ENCODE measurements around the gene FLNB. TPM values are rescaled to one million over a fixed set of nuclear protein-coding genes. Genes with fewer than 3 reads are reported as not detected.
"Not testable (repeated sequence)": the region's sequence is repeated elsewhere in the genome, so short reads cannot be mapped to it uniquely, and the experiment has no call there.

The FLNB gene
- total RNA-seq, 1 experiment from 2014 or later = 580 TPM

DNA sequence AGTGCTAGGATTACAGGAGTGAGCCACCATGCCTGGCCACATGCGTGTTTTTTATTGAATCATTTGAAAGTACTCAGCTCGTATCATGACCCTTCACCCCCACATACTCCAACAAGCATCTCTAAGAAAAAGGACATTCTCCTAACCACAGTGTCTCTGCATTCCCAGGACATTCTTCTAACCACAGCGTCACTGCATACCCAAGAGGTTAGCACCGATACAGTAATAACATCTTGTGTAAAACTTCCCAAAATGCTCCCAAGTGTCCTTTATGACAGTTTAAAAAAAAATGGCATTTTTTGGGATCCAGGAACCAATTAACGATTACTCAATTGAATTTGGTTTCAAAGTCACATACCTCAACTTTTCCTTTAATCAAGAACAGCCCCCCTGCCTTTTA lies 39.6 kb downstream of the FLNB start:
- CTCF ChIA-PET = interaction anchor here (1.3 to 1.6 kb wide), 2 partner anchors 24 to 85 kb away, joined by 3 to 4 read pairs; no protein-coding TSS in a partner anchor
- Mint-ChIP-seq H3K27ac (ENCODE audit: low read depth, unreplicated experiment) (peak overlapping the region; percentile 95), H3K27me3 (ENCODE audit: insufficient read depth, unreplicated experiment) (no peaks in the 10 kb centered on the region), H3K4me1 (ENCODE audit: insufficient read depth, unreplicated experiment) (peaks cover 59% of the 10 kb centered on the region), H3K4me3 (ENCODE audit: unreplicated experiment) (no peak overlapping the region), H3K9me3 (ENCODE audit: unreplicated experiment) (no peaks in the 10 kb centered on the region), H3K36me3 (ENCODE audit: insufficient read depth, unreplicated experiment) (peaks cover 7% of the 10 kb centered on the region)
- POLR2A ChIA-PET = interaction anchor here (0.7 to 8.2 kb wide), 9 partner anchors 7 to 76 kb away, joined by 3 to 98 read pairs (median 3); partner anchors contain the start of gene FLNB
- TF ChIP-seq, protein P1, sequence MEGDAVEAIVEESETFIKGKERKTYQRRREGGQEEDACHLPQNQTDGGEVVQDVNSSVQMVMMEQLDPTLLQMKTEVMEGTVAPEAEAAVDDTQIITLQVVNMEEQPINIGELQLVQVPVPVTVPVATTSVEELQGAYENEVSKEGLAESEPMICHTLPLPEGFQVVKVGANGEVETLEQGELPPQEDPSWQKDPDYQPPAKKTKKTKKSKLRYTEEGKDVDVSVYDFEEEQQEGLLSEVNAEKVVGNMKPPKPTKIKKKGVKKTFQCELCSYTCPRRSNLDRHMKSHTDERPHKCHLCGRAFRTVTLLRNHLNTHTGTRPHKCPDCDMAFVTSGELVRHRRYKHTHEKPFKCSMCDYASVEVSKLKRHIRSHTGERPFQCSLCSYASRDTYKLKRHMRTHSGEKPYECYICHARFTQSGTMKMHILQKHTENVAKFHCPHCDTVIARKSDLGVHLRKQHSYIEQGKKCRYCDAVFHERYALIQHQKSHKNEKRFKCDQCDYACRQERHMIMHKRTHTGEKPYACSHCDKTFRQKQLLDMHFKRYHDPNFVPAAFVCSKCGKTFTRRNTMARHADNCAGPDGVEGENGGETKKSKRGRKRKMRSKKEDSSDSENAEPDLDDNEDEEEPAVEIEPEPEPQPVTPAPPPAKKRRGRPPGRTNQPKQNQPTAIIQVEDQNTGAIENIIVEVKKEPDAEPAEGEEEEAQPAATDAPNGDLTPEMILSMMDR (IDR thresholded peaks at IDR 0.05; ENCODE audit: unreplicated experiment) = no peak
- no TSS peak for BruUV-seq (replicated peaks)
- peak; percentile 52 for DNase-seq (ENCODE audit: unreplicated experiment)
- intact Hi-C loops (cut with micrococcal nuclease) = no loop called here

DNA sequence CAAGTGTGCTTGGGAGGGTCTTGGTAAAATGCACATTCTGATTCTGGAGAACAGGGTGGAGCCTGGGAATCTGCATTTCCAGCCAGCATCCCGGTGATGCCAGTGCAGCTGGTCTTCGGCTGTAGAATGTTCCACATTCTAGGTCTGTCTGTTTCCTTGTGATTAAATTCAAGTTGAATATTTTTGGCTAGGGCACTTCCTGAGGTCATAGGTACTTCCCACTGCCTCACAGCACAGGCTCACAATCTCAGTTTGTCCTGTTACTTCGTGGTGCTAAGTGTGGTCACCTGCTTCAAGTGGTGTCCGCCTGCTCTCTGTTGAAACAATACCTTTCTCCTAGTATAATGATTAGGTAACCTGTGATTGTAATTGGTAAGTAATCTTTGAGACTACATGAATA lies 40.1 kb downstream of the FLNB start:
- CTCF ChIA-PET = interaction anchor here (0.8 to 1.6 kb wide), 5 partner anchors 16 to 86 kb away, joined by 3 to 7 read pairs (median 4); no protein-coding TSS in a partner anchor
- peak overlapping the region; percentile 95 for H3K27ac Mint-ChIP-seq (ENCODE audit: low read depth, unreplicated experiment)
- H3K4me1 Mint-ChIP-seq (ENCODE audit: insufficient read depth, unreplicated experiment) = peaks cover 58% of the 10 kb centered on the region
- no TSS peak for BruUV-seq (replicated peaks)
- H3K27me3 Mint-ChIP-seq (ENCODE audit: insufficient read depth, unreplicated experiment) = no peaks in the 10 kb centered on the region
- peaks cover 7% of the 10 kb centered on the region for H3K36me3 Mint-ChIP-seq (ENCODE audit: insufficient read depth, unreplicated experiment)
- TF ChIP-seq, protein P1 (IDR thresholded peaks at IDR 0.05; ENCODE audit: unreplicated experiment) = no peak
- no peaks in the 10 kb centered on the region for H3K9me3 Mint-ChIP-seq (ENCODE audit: unreplicated experiment)
- peak; percentile 37 for DNase-seq (ENCODE audit: unreplicated experiment)
- H3K4me3 Mint-ChIP-seq (ENCODE audit: unreplicated experiment) = no peak overlapping the region
- POLR2A ChIA-PET = interaction anchor here (1.1 to 8.2 kb wide), 10 partner anchors 8 to 70 kb away, joined by 3 to 98 read pairs (median 18); partner anchors contain the start of gene FLNB
- intact Hi-C loops (cut with micrococcal nuclease) = no loop called here

DNA sequence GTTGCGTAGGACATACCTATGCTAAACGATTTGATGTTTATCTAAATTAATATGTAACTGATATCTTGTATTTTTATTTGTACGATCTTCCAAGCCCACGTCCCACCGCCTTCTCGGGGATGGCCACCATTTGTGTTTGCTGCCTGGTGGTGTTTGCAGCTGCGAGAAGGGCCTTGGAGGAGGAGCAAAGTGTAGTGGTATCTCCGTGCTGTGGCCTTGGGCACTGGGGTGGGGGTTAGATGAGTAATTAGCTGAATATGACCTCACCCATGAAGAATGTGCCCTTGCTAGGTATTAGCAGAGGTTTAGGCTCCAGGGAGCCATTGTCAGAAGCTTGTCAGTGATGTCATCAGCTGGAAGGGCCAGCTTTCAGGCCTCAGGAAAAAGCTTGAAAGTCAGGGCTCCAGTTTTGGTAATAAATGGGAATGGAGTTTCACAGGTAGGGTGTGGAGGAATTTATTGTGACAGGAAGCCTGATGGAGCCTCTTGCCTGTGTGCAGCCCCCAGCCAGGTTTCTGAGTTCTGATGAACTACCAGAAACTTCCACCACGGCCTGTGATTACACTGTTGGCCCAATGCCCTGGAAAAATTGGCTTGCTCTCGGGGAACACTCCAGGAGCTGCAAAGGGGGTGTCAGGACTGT lies 41.0 kb downstream of the FLNB start:
- intact Hi-C loops (cut with micrococcal nuclease) = no loop called here
- DNase-seq (ENCODE audit: unreplicated experiment) = peak; percentile 97
- BruUV-seq (replicated peaks) = TSS peak; percentile 22
- peaks cover 7% of the 10 kb centered on the region for H3K36me3 Mint-ChIP-seq (ENCODE audit: insufficient read depth, unreplicated experiment)
- ChIA-PET POLR2A (interaction anchor here (0.6 to 8.2 kb wide), 20 partner anchors 9 to 502 kb away, joined by 3 to 98 read pairs (median 6); partner anchors contain the start of gene FLNB), CTCF (interaction anchor here (0.6 to 2.6 kb wide), 11 partner anchors 8 to 102 kb away, joined by 3 to 9 read pairs (median 4); no protein-coding TSS in a partner anchor)
- H3K4me1 Mint-ChIP-seq (ENCODE audit: insufficient read depth, unreplicated experiment) = peaks cover 56% of the 10 kb centered on the region
- H3K27ac Mint-ChIP-seq (ENCODE audit: low read depth, unreplicated experiment) = peak overlapping the region; percentile 95
- no peaks in the 10 kb centered on the region for H3K9me3 Mint-ChIP-seq (ENCODE audit: unreplicated experiment)
- no peaks in the 10 kb centered on the region for H3K27me3 Mint-ChIP-seq (ENCODE audit: insufficient read depth, unreplicated experiment)
- TF ChIP-seq, protein P1 (IDR thresholded peaks at IDR 0.05; ENCODE audit: unreplicated experiment) = no peak
- peak overlapping the region; percentile 58 for H3K4me3 Mint-ChIP-seq (ENCODE audit: unreplicated experiment)

DNA sequence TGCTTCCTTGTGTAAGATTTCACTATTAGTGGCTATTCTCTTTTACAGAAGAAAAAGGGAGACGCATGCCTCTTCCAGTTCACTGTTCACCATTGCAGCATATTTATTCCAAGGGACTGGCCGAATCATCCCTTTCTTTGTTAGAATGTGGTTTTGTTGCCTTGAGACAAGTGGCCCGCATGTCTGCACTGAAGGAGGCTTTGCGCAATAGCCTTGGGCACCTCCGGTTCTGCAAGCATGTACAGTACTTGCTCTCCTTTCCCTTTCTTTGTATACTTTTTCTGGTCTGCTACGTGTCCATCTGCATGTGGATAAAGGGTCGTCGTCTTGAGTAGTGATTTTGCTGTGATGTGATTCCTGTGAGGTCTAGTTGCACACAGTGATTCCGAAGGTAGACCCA lies 43.0 kb downstream of the FLNB start:
- no peaks in the 10 kb centered on the region for H3K27me3 Mint-ChIP-seq (ENCODE audit: insufficient read depth, unreplicated experiment)
- H3K9me3 Mint-ChIP-seq (ENCODE audit: unreplicated experiment) = no peaks in the 10 kb centered on the region
- H3K27ac Mint-ChIP-seq (ENCODE audit: low read depth, unreplicated experiment) = peak overlapping the region; percentile 95
- peaks cover 59% of the 10 kb centered on the region for H3K4me1 Mint-ChIP-seq (ENCODE audit: insufficient read depth, unreplicated experiment)
- intact Hi-C loops (cut with micrococcal nuclease) = loop anchor here (5.0 kb wide), 1 partner anchor 39 kb away; no protein-coding TSS in a partner anchor
- DNase-seq (ENCODE audit: unreplicated experiment) = peak; percentile 94
- BruUV-seq (replicated peaks) = no TSS peak
- TF ChIP-seq, protein P1 (IDR thresholded peaks at IDR 0.05; ENCODE audit: unreplicated experiment) = no peak
- POLR2A ChIA-PET = interaction anchor here (0.7 to 8.2 kb wide), 9 partner anchors 9 to 106 kb away, joined by 3 to 98 read pairs (median 9); partner anchors contain the start of gene FLNB
- peak overlapping the region; percentile 68 for H3K4me3 Mint-ChIP-seq (ENCODE audit: unreplicated experiment)
- H3K36me3 Mint-ChIP-seq (ENCODE audit: insufficient read depth, unreplicated experiment) = peaks cover 13% of the 10 kb centered on the region
- CTCF ChIA-PET = interaction anchor here (0.5 to 2.6 kb wide), 4 partner anchors 9 to 42 kb away, joined by 3 to 9 read pairs (median 4); no protein-coding TSS in a partner anchor

DNA sequence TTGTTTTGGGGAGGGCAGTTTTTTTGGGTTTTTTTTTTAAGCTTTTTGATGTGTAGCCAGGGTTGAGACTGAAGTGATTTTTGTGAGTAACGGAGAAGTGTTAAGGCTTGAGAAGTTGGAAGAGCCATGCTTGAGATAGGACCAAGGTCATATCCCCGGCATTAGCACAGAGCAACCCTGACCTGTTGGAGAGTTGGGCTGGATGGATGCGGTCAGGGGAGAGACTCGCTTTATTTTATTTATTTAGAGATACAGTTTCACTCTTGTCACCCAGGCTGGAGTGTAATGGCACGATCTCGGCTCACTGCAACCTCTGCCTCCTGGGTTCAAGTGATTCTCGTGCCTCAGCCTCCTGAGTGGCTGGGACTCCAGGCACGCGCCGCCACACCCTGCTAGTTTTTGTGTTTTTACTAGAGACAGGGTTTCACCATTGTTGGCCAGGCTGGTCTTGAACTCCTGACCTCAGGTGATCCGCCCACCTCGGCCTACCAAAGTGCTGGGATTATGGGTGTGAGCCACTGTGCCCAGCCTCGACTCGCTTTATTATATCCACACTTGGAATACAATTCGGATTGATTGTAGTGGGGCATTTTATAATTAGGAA lies 43.5 kb downstream of the FLNB start:
- H3K27ac Mint-ChIP-seq (ENCODE audit: low read depth, unreplicated experiment) = peak overlapping the region; percentile 95
- intact Hi-C loops (cut with micrococcal nuclease) = loop anchor here (5.0 kb wide), 1 partner anchor 39 kb away; no protein-coding TSS in a partner anchor
- not testable (repeated sequence) for H3K9me3 Mint-ChIP-seq (ENCODE audit: unreplicated experiment); H3K27me3 Mint-ChIP-seq (ENCODE audit: insufficient read depth, unreplicated experiment)
- ChIA-PET CTCF (interaction anchor here (0.6 to 2.6 kb wide), 6 partner anchors 8 to 248 kb away, joined by 3 to 9 read pairs (median 4); no protein-coding TSS in a partner anchor), POLR2A (interaction anchor here (0.7 to 8.2 kb wide), 9 partner anchors 8 to 107 kb away, joined by 3 to 98 read pairs (median 4); partner anchors contain the start of gene FLNB)
- H3K4me3 Mint-ChIP-seq (ENCODE audit: unreplicated experiment) = peak overlapping the region; percentile 68
- H3K36me3 Mint-ChIP-seq (ENCODE audit: insufficient read depth, unreplicated experiment) = peaks cover 13% of the 10 kb centered on the region
- peaks cover 55% of the 10 kb centered on the region for H3K4me1 Mint-ChIP-seq (ENCODE audit: insufficient read depth, unreplicated experiment)
- peak; percentile 41 for DNase-seq (ENCODE audit: unreplicated experiment)
- TSS peak; percentile 1 for BruUV-seq (replicated peaks)
